Bone marrow (tissue), 2 donors: ENCODE data around the gene ARL5A.

Experiments
- DNase-seq, 2 donors: peaks; one replicate each; lab custom pipeline; 2025; lab: John Stamatoyannopoulos, UW

Gene ARL5A

DNA sequence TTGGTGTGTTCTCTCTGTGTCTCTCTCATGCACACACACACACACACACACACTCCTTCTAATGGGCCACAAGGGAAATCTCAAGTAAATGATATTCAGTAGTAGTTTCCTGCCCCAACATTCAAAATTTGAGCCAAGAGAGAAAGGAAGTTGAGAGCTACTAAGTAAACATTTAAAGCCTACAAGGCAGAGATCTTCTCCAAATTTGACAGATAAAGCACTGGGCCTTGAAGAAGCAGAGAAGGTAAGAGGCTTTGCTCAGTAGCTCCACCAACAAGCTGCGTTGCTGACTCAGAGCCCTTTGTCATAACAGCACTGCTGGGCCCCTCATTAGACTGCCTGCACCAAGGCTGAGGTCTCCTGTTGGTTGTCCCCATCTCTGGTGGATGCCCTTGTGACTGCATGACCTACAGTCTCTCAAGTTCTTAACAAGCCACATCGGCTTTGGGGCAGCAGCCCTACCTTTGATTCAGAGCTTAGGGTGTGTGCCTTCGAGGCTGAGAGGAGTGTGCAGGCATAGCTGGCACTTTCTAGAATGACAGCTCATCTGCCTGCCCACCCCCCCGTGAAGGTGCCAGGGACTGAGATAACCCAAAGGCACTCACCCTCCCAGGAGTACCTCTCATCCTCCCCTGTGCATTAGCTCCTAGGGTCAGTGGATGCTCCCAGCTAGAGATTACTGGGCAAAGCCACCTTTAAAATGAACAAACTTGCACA is 61.6 kb downstream of the ARL5A start:
- no peak for DNase-seq

DNA sequence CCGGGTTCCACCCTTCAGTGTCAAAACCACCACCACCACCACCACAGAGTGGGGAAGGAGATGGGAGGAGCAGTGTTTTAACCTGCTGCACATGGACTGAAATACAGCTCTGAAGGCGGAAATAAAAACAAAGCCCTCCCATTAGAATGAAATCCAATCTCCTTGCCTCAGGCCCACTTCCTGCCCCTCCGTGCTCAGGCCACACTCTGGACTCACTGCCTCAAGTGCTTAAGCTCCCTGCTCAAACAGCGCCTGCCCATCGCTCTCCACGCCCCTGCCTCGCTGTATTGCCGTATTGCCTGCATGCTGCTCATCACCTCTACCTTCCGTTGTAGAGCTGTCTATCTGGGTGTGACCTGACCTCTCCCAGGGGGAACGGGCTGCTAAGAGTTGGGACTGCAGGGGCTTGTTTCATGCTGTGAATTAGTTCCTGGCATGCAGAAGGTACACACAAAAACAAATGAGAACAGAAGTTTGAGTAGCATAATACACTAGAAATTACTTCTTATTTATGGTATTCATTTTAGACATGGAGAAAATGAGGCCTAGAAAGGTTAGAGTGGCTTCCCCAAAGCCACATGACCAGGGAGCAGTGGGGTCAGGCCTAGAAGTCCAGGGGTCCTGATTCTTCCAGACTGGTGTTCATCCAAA is 62.3 kb downstream of the ARL5A start:
- DNase-seq = no peak

DNA sequence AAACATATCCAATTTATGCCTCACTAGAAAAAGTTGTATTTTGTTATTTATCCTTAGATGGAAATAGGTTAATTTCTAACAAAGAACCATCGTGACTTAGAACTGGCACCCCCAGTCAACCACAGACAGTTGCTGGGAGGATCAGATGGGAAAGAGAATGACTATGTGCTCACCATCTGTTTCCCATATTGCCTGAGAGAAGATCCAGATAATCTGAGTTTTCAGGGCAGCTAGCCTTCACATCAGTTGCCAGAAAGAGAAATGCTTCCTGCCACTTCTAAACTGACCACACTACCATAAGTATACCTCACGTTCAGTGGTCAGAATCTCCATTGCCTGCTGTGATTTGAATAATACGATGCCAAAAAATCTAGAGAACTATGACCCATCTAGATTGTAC is 65.5 kb downstream of the ARL5A start:
- no peak for DNase-seq

DNA sequence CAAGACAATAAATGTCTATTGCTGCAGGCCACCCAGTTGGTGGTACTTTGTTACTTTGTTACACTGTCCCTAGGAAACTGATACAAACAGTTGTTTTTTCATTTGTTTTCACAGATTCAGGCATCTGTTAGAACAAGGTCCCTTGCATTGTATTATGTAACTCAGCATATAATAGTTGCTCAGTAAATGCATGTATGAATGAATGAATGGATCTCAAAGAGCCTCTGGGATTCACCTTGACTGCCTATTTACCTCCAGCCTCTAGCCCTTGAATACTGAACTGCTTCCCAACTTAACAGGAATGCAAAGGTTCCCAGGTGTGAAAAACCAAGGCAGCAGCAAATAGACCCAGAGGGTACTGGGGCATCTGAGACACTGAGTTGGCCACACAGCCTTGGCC is 66.5 kb downstream of the ARL5A start:
- no peak for DNase-seq

DNA sequence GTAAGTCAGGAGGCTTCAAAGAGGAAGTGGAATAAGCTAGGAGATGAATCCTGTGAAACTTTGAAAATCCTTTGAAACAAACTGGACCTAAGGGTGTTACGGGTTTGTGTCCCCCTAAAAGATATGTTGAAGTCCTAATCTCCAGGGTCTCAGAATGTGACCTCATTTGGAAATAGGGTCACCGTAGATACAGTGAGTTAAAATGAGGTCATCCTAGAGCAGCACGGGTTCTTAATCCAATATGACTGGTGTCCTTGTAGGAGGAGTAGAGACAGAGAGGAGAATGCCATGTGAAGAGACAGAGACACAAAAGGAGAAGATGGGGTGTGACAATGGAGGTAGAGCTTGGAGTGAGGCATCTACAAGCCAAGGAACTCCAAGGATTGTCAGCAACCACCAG is 67.0 kb downstream of the ARL5A start:
- no peak for DNase-seq

DNA sequence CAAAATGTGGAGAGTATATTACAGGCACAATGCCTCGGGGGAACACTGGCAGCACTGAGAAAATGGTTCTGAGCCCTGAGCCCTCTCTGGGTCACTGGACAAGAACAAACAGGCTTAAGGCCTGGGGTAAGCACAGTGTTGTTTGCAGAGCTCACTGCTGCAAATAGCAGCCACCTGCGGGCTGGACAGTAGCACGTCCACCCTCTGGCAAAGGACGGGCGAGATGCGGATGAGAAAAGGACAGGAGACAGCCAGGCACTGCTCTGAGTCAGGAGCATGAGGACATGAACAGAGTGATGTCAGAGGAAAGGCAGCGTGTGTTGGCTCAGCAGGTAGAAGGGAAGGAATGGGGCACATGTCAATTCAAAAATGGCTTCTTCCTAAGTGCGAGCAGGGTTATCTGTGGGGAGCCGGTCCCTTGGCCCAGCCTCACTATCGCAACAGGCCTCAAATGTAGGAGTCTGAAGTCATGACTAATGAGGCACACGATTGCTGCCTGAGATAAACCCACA is 68.0 kb downstream of the ARL5A start:
- DNase-seq = no peak

DNA sequence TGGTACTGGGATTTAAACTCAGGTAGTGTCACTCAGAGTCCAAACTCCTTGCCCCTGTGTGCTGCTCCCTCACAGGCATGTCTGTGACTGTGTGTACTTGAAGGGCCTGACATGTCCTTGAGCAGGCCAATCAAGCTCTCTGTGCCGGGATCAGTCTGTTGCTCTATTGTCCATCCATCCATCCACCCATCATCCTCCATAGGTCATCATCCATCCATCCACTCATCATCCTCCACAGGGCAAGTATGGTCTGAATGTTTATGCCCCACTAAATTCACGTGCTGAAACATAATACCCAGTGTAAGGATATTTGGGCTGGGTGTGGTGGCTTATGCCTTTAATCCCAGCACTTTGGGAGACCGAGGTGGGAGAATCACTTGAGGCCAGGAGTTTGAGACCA is 69.5 kb downstream of the ARL5A start:
- DNase-seq = no peak

DNA sequence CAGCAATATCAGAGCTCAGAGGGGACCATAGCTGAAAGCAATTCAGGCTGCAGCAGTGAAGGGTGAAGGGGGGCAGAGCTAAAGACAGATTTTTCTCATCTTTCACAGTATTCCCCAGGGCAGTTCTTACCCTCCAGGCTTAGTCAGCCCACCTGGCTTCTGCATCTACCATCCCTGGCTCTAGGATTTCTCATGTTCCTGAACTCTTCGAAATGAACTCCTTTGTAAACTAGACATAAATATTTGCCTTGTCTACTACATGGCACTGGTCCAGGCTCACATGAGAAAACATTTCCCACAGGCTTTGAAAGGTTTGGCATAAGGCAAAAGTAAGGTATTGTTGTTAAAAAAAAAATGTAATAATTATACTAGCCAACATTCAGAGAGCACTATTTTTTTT is 70.4 kb downstream of the ARL5A start:
- DNase-seq = no peak

DNA sequence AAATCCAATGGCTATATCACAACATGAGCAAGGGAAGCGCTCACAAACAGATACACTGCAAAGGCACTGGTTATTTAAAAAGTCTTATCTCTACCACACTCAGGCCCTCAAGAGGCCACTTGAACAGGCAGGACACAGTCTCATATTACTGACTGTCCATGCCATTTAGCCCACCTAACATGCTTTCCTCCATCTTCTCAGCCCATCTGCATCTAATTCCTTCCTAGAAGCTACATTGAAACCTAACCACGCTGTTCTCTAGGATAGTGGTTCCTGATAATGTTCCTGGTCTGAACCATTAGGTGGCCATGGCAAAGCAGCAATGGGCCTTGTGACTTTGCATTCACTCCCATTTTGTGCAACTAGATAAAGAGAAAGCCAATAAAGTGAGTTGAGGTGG is 71.4 kb downstream of the ARL5A start:
- no peak for DNase-seq

DNA sequence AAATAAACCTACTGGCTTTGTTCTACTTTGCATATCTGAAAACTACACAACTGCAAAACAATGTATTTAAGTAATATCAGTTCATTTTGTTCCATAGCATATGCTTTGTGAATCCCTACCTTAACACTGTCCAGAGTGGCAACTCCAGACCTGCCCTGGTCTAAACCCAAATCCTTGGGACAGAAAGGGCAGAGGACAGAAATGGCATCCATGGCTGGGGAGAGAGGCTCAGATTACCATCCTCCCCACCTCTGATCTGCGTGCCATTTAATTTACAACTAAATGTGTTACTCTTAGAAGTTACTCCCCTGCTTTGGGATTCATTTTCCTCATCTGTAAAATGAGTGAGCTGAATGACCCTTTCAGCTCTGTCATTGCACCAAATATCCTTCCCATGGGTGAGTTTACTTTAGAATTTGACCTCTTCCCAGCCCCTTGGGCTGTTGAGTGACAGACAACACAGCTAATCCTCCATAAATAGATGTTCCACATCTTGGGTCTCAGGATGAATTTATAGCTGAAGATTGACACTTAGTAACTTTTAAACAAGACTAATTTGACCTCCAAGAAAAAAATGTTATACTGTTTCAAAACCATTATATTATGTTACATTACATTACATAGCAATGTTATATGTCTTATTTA is 73.8 kb downstream of the ARL5A start:
- DNase-seq = no peak

DNA sequence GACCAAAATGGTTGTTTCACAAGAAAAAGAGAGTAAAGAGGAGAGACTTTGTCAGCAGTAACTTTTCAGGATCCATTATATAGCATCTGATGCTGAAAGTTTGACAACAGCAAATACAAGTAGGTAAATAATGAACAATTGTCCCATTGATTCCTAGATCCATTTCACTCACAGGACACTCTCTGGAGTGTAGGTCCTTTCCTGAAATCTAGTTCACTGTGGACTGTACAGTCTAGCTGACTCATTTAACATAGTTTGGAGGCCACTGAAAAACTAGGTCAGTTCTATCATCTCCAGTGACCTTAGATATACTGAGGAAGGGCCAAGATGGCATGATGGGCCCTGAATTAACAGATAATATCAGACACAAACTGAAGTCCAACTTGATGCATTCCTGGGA is 74.7 kb downstream of the ARL5A start:
- DNase-seq = no peak
